ENCODE results near the gene WDR35. TPM values are rescaled to one million over a fixed set of nuclear protein-coding genes. Genes with fewer than 3 reads are reported as not detected.
"Not testable (repeated sequence)": the region's sequence is repeated elsewhere in the genome, so short reads cannot be mapped to it uniquely, and the experiment has no call there.

The WDR35 gene
- total RNA-seq, 1 donor from 2014 or later = 5.1 TPM

- no peak for DNase-seq (ENCODE audit: low spot score)
- intact Hi-C loops (cut with DNase I) = no loop called here
Observed at GRCh38 chr2:19899985-19900930, 89.6 kb downstream of the WDR35 start.

GRCh38 chr2:19898592-19899329, 91.1 kb downstream of the WDR35 start:
- intact Hi-C loops (cut with DNase I) = no loop called here
- no peak for DNase-seq (ENCODE audit: low spot score)

GRCh38 chr2:19897623-19898245, 92.2 kb downstream of the WDR35 start:
- intact Hi-C loops (cut with DNase I) = no loop called here
- no peak for DNase-seq (ENCODE audit: low spot score)

GRCh38 chr2:19895535-19895934, 94.4 kb downstream of the WDR35 start:
- intact Hi-C loops (cut with DNase I) = no loop called here
- DNase-seq (ENCODE audit: low spot score) = no peak

GRCh38 chr2:19894134-19894792, 95.6 kb downstream of the WDR35 start:
- intact Hi-C loops (cut with DNase I) = no loop called here

GRCh38 chr2:19893520-19894133, 96.3 kb downstream of the WDR35 start:
- no peak for DNase-seq (ENCODE audit: low spot score)
- intact Hi-C loops (cut with DNase I) = no loop called here

More at GRCh38 chr2:19894134-19894792, 95.6 kb downstream of the WDR35 start:
- DNase-seq (ENCODE audit: low spot score) = no peak

- intact Hi-C loops (cut with DNase I); DNase-seq (ENCODE audit: low spot score): not testable (repeated sequence)
Observed at GRCh38 chr2:19891971-19892370, 97.9 kb downstream of the WDR35 start.

GRCh38 chr2:19890104-19890503, 99.8 kb downstream of the WDR35 start:
- intact Hi-C loops (cut with DNase I) = no loop called here
- DNase-seq (ENCODE audit: low spot score) = no peak

- intact Hi-C loops (cut with DNase I) = no loop called here
- DNase-seq (ENCODE audit: low spot score) = no peak
Observed at GRCh38 chr2:19888831-19889230, 101.1 kb downstream of the WDR35 start.

- DNase-seq (ENCODE audit: low spot score) = no peak
- intact Hi-C loops (cut with DNase I) = no loop called here
Observed at GRCh38 chr2:19887510-19887909, 102.4 kb downstream of the WDR35 start.

GRCh38 chr2:19886261-19886660, 103.6 kb downstream of the WDR35 start:
- intact Hi-C loops (cut with DNase I) = no loop called here
- no peak for DNase-seq (ENCODE audit: low spot score)

GRCh38 chr2:19885791-19886190, 104.1 kb downstream of the WDR35 start:
- intact Hi-C loops (cut with DNase I) = no loop called here
- DNase-seq (ENCODE audit: low spot score) = no peak

GRCh38 chr2:19883971-19884720, 105.8 kb downstream of the WDR35 start:
- intact Hi-C loops (cut with DNase I) = no loop called here
- no peak for DNase-seq (ENCODE audit: low spot score)

GRCh38 chr2:19883486-19883885, 106.4 kb downstream of the WDR35 start:
- no peak for DNase-seq (ENCODE audit: low spot score)
- intact Hi-C loops (cut with DNase I) = no loop called here

- DNase-seq (ENCODE audit: low spot score) = no peak
- intact Hi-C loops (cut with DNase I) = no loop called here
Observed at GRCh38 chr2:19882286-19882685, 107.6 kb downstream of the WDR35 start.

GRCh38 chr2:19881908-19882265, 108.0 kb downstream of the WDR35 start:
- no peak for DNase-seq (ENCODE audit: low spot score)
- intact Hi-C loops (cut with DNase I) = no loop called here

- intact Hi-C loops (cut with DNase I) = no loop called here
- DNase-seq (ENCODE audit: low spot score) = no peak
Observed at GRCh38 chr2:19881221-19881907, 108.5 kb downstream of the WDR35 start.

- intact Hi-C loops (cut with DNase I); DNase-seq (ENCODE audit: low spot score): not testable (repeated sequence)
Observed at GRCh38 chr2:19880191-19880590, 109.7 kb downstream of the WDR35 start.
